Nucleus accumbens (tissue), 56 donors: Measurements from ENCODE around the gene DNAJC3.

Source experiments
- DNase-seq, 56 donors: peaks; one replicate each; lab custom pipeline; 2025; lab: John Stamatoyannopoulos, UW

Gene DNAJC3

GRCh38 chr13:95676762-95677563, at the start of gene DNAJC3:
TSS of gene DNAJC3 (plus strand) at chr13:95677139. CDS start at chr13:95677256, 117 bp downstream.
- peak; percentile 65 to 99 (median 97) for DNase-seq

DNA sequence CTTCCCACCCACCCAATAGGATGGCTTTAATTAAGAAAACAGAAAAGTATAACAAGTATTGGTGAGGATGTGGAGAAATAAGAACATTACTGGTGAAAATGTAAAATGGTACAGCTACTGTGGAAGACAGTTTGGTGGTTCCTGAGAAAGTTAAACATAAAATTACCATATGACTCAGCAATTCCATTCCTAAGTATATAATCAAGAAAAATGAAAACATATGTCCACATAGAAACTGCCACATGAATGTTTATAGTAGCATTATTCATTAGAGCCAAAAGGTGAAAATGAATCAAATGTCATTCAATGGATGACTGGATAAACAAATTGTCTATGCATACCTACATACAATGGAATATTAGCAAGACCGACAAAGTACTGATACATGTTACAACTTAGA, 49.3 kb upstream of the DNAJC3 start:
- DNase-seq: no peak

- DNase-seq: no peak
These were observed 48.5 kb upstream of the DNAJC3 start for GRCh38 chr13:95628488-95628887.

GRCh38 chr13:95629071-95629470, 47.9 kb upstream of the DNAJC3 start:
- no peak for DNase-seq

GRCh38 chr13:95630593-95630992, 46.3 kb upstream of the DNAJC3 start:
- no peak for DNase-seq

- no peak for DNase-seq
These were observed 40.1 kb upstream of the DNAJC3 start for GRCh38 chr13:95636853-95637252.

DNA sequence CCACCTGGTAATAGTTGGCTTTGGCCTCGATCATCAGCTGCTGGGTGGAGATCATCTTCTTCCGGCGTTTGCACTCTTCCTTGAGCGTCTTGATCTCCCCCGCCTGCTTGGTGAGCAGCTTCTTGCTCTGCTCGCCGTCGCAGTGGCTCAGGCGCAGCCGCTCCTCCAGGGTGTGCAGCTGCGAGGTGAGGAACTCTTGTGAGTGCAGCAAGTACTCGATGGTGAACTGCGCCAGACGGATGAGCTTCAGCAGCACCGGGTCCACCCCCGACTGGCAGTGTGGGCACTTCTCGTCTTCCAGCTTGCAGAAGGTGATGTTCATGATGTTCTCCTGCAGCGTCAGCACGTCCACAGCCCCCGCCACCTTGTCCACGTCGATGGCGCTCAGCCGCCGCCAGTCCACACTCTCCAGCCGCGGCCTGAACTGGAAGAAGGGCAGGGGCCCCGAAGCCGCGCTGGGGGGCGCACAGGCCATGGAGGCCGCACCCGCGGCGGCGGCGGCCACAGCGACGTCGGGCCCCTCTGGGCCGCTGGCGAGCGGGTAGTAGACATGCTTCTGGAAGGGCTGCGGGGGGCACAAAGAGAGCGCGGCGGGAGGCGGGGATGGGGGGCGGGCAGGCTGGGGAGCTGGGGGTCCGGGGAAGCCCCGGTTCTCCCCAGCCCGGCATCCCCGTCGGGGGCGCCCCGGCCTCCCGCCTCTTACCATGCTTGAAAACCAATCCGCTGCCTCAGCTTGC, 35.5 kb upstream of the DNAJC3 start:
- DNase-seq: peak in 12 of 56 donors; percentile 1 to 50 (median 12)

DNA sequence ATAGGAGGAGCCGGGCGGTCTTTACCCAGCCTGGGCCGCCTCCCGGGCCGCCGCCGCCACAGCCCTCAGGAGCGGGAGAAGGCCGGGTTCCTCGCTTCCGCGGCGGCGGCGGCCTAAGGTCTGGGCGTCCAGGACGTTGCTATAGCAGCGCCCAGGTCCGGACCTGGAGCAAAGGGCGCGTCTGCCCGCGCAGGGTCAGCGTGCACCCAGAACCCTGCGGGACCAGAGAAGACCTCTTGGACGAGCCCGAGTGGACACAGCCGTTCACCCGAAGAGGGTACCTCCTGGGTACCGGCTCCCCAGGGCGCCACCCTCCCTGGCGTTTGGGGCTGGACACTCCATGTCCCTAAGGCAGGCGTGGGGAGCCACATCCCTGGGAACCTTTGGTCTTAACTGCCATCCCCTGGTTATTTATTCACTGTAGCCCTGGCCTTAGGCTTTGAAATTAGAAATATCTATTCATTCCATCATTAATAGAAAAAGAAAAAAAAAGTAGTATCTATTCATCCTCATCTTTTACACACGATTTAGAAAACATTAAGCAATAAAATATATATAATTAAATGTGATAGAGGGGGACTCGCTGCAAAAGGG, 34.8 kb upstream of the DNAJC3 start:
- DNase-seq: peak in 12 of 56 donors; percentile 3 to 39 (median 16)

- DNase-seq: no peak
These were observed 33.9 kb upstream of the DNAJC3 start for GRCh38 chr13:95642999-95643398.

GRCh38 chr13:95643571-95643935, 33.4 kb upstream of the DNAJC3 start:
- DNase-seq: peak in 4 of 56 donors; percentile 14 to 52 (median 32)

- DNase-seq: peak in 31 of 56 donors; percentile 12 to 67 (median 43)
These were observed 32.9 kb upstream of the DNAJC3 start for GRCh38 chr13:95643936-95644598.

DNA sequence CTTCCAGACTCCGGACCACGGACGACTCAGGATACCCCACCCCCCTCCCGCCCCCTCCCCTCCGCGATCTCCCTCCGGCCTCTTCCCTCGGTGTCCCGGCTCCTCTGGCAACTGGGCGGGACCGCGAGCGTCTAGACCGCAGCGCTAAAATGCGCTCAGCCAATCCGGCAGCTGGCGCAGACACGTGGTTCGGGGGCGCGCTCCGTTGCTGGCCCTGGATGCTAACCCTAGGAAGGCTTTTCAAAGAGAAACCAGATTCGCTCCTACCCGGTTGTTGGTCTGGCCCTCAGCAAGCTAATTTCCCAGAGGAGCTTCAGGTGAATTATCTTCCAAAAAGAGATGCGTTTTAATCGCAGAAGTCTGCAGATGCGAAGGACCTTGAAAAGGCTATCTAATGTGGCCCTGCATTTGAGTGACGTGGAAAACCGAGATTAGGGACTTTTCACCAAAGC, 32.3 kb upstream of the DNAJC3 start, which contains the start of gene DZIP1:
Gene DZIP1 (minus strand): TSS at position 106 of the 452 bp plus-strand sequence. CDS start 2,677 bp downstream, outside the sequence.
- peak in 54 of 56 donors; percentile 11 to 90 (median 64) for DNase-seq

DNA sequence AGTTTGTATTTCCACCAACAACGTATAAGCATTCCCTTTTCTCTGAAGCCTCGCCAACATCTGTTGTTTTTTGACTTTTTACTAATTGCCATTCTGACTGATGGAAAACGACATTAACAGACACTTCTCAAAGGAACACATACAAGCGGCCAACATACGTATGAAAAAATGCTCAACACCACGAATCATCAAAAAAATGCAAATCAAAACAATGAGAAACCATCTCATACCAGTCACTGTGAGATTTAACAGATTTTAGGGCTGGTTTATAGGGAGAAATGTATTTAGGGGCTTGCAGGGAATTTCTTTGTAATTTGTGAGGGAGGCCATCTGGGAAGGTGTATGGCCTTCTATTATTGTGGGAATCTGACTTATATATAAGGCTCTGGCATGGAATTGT, 29.6 kb upstream of the DNAJC3 start:
- no peak for DNase-seq

- no peak for DNase-seq
These were observed 26.2 kb upstream of the DNAJC3 start for GRCh38 chr13:95650696-95651095.

GRCh38 chr13:95652244-95652764, 24.6 kb upstream of the DNAJC3 start:
- no peak for DNase-seq

GRCh38 chr13:95652821-95653220, 24.1 kb upstream of the DNAJC3 start:
- no peak for DNase-seq

DNA sequence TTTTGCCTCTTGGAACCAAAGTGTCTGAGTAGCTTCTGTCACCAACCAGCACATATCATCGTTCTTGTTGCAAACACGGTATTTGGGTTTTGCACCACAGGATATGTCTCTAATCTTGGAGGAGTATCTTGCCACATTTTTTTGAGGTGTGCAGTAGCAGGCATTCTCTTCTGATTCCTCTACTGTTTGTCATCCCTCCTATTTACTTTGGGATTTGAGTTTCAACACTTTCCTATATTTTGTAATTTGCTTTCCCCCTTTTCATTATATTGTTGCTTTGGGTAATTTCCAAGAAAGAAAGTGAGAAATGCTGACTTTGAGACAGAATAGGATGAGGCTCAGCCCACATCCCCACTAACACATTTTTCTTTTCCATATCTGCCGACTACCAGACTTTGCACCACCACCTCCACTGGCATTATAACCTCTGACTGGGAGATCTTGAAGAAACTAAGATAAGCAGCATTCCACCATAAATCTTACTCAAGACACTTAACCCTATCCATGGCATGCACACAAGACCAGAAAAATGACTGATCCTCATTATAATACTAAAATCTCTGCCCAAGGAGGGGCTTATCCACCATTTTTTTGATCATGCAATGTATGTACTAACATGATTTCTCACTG, 20.4 kb upstream of the DNAJC3 start:
- no peak for DNase-seq

DNA sequence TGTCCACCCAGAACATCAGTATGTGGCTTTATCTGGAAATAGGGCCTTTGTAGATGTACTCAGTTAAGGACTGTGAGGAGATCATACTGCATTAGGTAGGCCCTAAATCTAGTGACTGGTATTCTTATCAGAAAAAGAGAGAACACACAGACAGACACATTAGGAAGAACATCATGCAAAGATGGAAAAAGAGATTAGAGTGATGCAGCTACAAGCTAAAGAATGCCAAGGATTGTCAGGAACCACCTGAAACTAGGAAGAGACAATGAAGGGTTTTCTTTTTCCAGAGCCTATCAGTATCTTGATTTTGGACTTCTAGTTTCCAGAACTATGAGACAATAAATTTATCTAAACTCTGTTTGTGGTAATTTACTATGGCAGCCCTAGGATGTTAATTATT, 17.4 kb upstream of the DNAJC3 start:
- DNase-seq: no peak

- DNase-seq: peak in 1 of 56 donors; percentile 4
These were observed 15.9 kb upstream of the DNAJC3 start for GRCh38 chr13:95660981-95661581.
